GM23248 (cell line): ENCODE data around the gene OMG.

Experiments
- EZH2 ChIP-seq: fragments of 200-600 bp; sonication (generic); IDR thresholded peaks from 2 replicates; pipeline ENCODE4 v1.6.1; 2018; ENCODE audit warnings: antibody characterized with exemption, mild to moderate bottlenecking; ENCODE audit not compliant: insufficient read depth, poor library complexity, severe bottlenecking
- EZH2phosphoT487 ChIP-seq: fragments of 200-600 bp; sonication (generic); IDR thresholded peaks from 2 replicates; pipeline ENCODE4 v1.6.1; 2018; ENCODE audit warnings: antibody characterized with exemption, moderate library complexity, mild to moderate bottlenecking, low read depth; ENCODE audit not compliant: insufficient read depth

GRCh38 chr17:31279401-31279800 is 17.6 kb downstream of the OMG start:
- TF ChIP-seq EZH2phosphoT487: no peak
- TF ChIP-seq EZH2: no peak
